Choroid plexus epithelial cell (primary cell): ENCODE measurements around the gene AADACL2.
A peak's percentile ranks its signal among the peaks of the same experiment; 100 is the strongest.

Experiments used
- DNase-seq: peaks from one replicate; pipeline ENCODE4 v3.0.0-alpha.2; 2010; ENCODE audit warnings: low read depth
- H3K4me3 ChIP-seq: 2 replicates; pipeline ENCODE4 v1.5.1; 2011; ENCODE audit warnings: low read depth, mild to moderate bottlenecking, control low read depth, low read length, moderate library complexity
- TF ChIP-seq, protein P1 (sequence below): conservative IDR thresholded peaks from 2 replicates; pipeline ENCODE4 v1.5.1; 2011; ENCODE audit warnings: low read depth, mild to moderate bottlenecking, control low read depth, inconsistent platforms, low read length, moderate library complexity

The AADACL2 gene

DNA sequence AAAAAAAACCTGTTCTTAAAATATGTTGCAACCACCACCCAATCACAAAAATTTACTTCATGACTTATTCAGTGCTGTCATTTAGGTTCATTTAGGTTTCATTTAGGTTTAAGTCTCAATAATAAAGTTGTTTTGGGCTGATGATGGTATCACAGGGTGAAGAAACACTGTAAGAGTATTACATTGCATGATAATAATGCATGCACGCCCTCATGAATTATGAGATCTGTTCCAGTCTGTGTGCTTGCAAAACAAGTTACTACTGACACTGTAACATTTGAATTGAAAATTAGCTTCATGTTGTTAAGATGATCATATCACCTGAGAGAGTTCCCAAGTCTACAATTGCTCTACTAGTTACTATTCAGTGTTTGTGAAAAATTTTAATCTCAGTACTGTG, at the start of gene AADACL2:
AADACL2 (plus strand) TSS at position 315 of the 400 bp plus-strand sequence. CDS start 109 bp downstream, outside the sequence.
- no peak within 1 kb of the TSS for H3K4me3 ChIP-seq
- no peak for DNase-seq
- TF ChIP-seq, protein P1, sequence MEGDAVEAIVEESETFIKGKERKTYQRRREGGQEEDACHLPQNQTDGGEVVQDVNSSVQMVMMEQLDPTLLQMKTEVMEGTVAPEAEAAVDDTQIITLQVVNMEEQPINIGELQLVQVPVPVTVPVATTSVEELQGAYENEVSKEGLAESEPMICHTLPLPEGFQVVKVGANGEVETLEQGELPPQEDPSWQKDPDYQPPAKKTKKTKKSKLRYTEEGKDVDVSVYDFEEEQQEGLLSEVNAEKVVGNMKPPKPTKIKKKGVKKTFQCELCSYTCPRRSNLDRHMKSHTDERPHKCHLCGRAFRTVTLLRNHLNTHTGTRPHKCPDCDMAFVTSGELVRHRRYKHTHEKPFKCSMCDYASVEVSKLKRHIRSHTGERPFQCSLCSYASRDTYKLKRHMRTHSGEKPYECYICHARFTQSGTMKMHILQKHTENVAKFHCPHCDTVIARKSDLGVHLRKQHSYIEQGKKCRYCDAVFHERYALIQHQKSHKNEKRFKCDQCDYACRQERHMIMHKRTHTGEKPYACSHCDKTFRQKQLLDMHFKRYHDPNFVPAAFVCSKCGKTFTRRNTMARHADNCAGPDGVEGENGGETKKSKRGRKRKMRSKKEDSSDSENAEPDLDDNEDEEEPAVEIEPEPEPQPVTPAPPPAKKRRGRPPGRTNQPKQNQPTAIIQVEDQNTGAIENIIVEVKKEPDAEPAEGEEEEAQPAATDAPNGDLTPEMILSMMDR = no peak

DNA sequence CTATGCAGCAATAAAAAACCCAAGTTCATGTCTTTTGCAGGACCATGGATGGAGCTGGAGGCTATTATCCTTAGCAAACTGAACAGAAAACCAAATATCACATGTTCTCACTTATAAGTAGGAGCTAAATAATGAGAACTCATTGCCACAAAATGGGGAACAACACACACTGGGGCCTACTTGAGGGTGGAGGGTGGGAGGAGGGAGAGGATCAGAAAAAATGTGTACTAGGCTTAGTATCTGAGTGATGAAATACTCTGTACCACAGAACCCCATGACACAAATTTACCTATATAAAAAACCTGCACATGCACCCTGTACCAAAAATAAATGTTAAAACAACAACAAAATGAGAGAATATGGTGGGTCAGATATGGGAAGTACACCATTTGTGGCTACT, 49.6 kb upstream of the AADACL2 start:
- no peak for DNase-seq
- TF ChIP-seq, protein P1 = no peak

GRCh38 chr3:151686257-151686656, 47.5 kb upstream of the AADACL2 start:
- DNase-seq = no peak
- TF ChIP-seq, protein P1 = no peak
- no peak overlapping the region for H3K4me3 ChIP-seq

More for the DNA sequence above, 49.6 kb upstream of the AADACL2 start:
- H3K4me3 ChIP-seq = no peak overlapping the region

GRCh38 chr3:151687076-151687475, 46.7 kb upstream of the AADACL2 start:
- TF ChIP-seq, protein P1 = no peak
- no peak overlapping the region for H3K4me3 ChIP-seq
- peak; percentile 31 for DNase-seq

GRCh38 chr3:151688571-151688970, 45.2 kb upstream of the AADACL2 start:
- TF ChIP-seq, protein P1 = no peak
- no peak for DNase-seq
- H3K4me3 ChIP-seq = no peak overlapping the region

DNA sequence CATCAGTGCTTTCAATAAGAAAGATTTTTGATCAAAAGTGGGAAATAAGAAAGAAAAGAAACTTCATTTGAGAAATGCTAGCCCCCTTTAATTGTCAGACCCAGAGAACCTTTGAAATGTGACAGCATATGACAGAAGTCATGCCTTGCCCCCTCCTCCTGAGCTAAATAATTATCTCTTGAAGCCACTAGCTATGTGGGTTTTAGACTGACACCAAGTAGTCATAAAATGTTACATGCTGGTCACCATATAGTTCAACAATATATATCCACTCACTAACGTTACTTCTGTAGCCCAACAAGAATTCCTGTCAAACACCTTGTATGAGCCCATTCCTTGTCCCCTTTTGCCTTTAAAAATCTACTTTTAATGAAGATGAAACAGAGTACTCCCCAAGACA, 43.1 kb upstream of the AADACL2 start:
- no peak for DNase-seq
- TF ChIP-seq, protein P1 = no peak
- no peak overlapping the region for H3K4me3 ChIP-seq

DNA sequence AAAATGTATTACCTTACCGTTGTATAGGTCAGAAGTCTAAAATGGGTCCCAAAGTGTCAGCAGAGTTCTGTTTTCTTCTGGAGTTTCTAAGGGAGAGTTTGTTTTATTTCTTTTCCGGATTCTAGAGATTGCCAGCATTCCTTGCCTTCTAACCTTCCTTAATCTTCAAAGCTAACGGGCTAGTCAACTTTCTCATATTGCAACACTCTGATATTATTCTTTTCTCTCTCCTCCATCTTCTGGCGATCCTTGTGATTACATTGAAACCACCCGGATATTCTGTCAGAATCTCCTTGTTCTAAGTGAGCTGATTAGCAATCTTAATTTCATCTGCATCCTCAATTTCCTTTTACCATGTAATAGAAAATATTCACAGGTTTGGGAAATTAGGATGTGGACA, 36.2 kb upstream of the AADACL2 start:
- H3K4me3 ChIP-seq = no peak overlapping the region
- TF ChIP-seq, protein P1 = no peak
- DNase-seq = peak; percentile 77
